GM06990 (cell line): ENCODE results near the gene HMOX2.

Experiments used
- DNase-seq: peaks from one replicate; pipeline ENCODE4 v3.0.0-alpha.2; 2011; ENCODE audit not compliant: insufficient read length; ENCODE audit errors: extremely low read depth
- H3K27me3 ChIP-seq: replicated peaks from 2 replicates; pipeline ENCODE4 v1.6.0; 2011; ENCODE audit warnings: low read length; ENCODE audit not compliant: control insufficient read depth, insufficient read depth
- H3K36me3 ChIP-seq: 2 replicates; pipeline ENCODE4 v1.5.1; 2011; ENCODE audit warnings: low read length; ENCODE audit not compliant: control insufficient read depth, insufficient read depth
- H3K4me3 ChIP-seq: replicated peaks from 2 replicates; pipeline ENCODE4 v1.5.1; 2011; ENCODE audit warnings: low read depth, mild to moderate bottlenecking, control low read depth, low read length
- CTCF ChIP-seq: IDR thresholded peaks from 2 replicates; pipeline ENCODE4 v1.5.1; 2011; ENCODE audit warnings: low read length, control low read depth, mild to moderate bottlenecking, inconsistent platforms; ENCODE audit not compliant: insufficient read depth, poor library complexity, severe bottlenecking

The HMOX2 gene

GRCh38 chr16:4455951-4456350 lies 20.2 kb upstream of the HMOX2 start:
- Histone ChIP-seq H3K27me3 (no peaks in the 10 kb centered on the region), H3K4me3 (no peak overlapping the region), H3K36me3 (peaks cover 31% of the 10 kb centered on the region)
- TF ChIP-seq CTCF: no peak
- no peak for DNase-seq

GRCh38 chr16:4460936-4461249 lies 15.3 kb upstream of the HMOX2 start:
- Histone ChIP-seq H3K4me3 (no peak overlapping the region), H3K36me3 (peaks cover 26% of the 10 kb centered on the region), H3K27me3 (no peaks in the 10 kb centered on the region)
- TF ChIP-seq CTCF: no peak
- no peak for DNase-seq

GRCh38 chr16:4461250-4462085 lies 14.7 kb upstream of the HMOX2 start:
- no peak for DNase-seq
- H3K36me3 ChIP-seq: peaks cover 26% of the 10 kb centered on the region

GRCh38 chr16:4463522-4464163 lies 12.6 kb upstream of the HMOX2 start:
- no peak overlapping the region for H3K4me3 ChIP-seq
- peaks cover 26% of the 10 kb centered on the region for H3K36me3 ChIP-seq
- DNase-seq: no peak
- no peaks in the 10 kb centered on the region for H3K27me3 ChIP-seq
- TF ChIP-seq CTCF: no peak

More at GRCh38 chr16:4461250-4462085, 14.7 kb upstream of the HMOX2 start:
- no peak for TF ChIP-seq CTCF
- Histone ChIP-seq H3K27me3 (no peaks in the 10 kb centered on the region), H3K4me3 (no peak overlapping the region)

- no peak overlapping the region for H3K4me3 ChIP-seq
- TF ChIP-seq CTCF: no peak
- no peak for DNase-seq
- H3K27me3 ChIP-seq: no peaks in the 10 kb centered on the region
- peaks cover 27% of the 10 kb centered on the region for H3K36me3 ChIP-seq
Measured at GRCh38 chr16:4465977-4466779, 10.0 kb upstream of the HMOX2 start.
